SK-N-DZ (cell line): ENCODE data around the gene ANO10.

Experiments
- DNase-seq: peaks from one replicate; pipeline ENCODE4 v3.0.0-alpha.2; 2015; ENCODE audit warnings: low spot score

The ANO10 gene

GRCh38 chr3:43417133-43417532, 204.7 kb downstream of the ANO10 start:
- peak; percentile 27 for DNase-seq

DNA sequence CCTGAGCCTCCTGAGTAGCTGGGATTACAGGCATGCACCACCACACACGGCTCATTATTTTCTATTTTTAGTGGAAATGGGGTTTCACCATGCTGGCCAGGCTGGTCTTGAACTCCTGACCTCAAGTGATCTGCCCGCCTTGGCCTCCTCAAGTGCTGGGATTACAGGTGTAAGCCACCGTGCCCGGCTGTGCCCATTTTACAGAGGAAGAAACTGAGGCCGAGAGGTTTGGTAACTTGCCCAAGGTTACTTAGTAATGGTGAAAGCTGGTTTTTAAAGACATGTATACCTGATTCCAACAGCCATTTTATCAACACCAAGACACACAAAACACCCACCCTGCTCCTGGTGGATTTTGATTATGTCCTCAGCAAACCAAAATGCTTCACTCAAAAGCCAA, 206.7 kb downstream of the ANO10 start:
- DNase-seq: no peak

DNA sequence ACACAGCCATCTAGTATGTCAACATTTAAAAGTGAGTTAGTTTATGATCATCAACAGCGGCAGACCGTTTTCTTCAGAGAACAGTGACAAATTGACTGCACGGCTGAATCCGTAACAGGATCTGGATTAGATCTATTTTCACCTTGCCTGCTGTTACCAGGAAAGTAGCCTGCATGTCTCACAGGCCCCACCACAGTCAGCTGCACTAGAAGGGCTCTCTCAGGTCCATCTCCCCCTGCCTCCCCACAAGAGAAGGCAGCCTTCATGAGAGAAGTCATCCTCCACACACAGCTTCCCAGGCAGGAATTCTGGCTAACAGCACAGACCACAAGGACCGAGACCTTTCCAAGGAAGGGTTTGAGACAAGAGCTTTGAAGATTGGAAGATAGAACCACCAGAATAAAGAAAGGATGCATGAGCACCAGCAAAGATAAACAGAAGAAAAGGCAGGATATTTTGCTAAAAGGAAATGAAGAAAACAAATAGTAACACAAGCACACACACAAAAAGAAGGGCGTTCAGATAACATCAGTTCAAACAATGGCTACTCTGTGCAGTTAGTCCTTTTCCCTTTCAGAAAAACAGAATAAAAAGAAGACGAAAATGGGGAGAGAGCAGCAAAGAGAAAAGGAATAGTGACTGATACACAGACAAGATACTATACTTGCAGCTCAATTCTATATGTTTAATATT, 208.0 kb downstream of the ANO10 start:
- peak; percentile 75 for DNase-seq

GRCh38 chr3:43411429-43411828, 210.4 kb downstream of the ANO10 start:
- no peak for DNase-seq

DNA sequence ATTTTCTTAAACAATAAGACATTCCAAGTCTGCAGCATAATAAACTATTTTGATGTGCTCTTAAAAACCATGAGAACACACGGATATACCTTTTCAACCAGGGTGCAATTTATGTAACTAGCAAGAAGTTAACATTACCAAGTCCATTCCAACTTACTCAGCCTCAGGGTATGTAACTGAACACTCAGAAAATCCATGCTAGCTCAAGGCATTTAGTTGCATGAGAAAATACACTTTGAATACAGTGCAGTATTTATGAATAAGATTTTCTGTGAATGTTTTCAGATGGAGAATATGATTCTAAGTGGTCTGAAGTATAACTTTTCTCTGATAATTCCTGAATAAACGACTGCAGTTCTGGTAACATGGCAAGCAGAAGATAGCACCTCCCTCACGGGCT, 211.2 kb downstream of the ANO10 start:
- no peak for DNase-seq

GRCh38 chr3:43409506-43409905, 212.3 kb downstream of the ANO10 start:
- no peak for DNase-seq

DNA sequence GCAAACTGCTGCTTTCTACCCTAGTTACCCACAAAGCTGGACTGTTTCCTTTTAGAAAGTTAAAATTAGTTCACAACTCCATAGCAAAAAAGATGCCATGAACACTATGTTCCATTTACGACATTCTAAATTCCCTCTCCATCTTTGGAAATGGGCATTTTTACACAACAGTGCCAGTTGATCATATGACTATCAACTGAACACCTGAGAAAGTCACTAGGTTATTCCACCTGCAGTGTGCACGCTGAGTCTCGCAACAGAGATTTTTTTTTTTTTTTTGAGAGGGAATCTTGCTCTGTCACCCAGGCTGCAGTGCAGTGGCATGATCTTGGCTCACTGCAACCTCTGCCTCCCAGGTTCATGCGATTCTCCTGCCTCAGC, 215.2 kb downstream of the ANO10 start:
- no peak for DNase-seq

DNA sequence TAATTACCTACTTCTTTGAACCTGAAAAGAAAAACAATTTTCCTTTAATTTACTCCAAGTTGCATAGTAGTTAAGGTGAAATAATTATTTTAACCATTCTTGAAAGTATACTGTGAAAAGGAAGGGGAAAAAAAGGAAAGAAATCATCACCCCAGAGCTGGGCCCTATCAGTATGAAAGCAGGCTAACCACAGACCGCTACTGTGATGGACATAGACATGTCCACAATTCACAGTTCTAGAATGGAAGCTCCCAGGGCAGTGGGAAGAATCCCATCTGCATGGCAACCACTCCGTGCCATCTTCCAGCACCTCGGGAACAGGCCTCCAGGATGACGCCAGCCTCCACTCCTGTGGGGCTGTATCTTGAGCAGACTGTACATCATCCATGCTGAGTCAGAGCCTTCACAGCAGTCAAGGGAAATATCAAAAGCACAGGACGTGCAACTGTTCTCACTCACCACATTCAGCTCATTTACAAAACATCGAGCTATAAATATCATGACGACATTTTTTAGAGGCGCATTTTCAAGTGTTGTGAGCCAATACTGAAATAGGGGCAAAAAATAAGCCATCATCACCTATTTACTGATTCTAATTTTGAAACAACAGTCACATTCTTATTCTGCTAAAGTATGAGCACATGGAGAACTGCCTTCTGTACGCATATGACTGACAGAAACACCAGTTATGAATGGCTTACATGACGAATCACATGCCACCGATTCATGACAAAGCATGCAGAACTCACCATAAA, 215.7 kb downstream of the ANO10 start:
- no peak for DNase-seq

GRCh38 chr3:43400781-43401730, 220.8 kb downstream of the ANO10 start:
- no peak for DNase-seq

GRCh38 chr3:43400167-43400566, 221.6 kb downstream of the ANO10 start:
- no peak for DNase-seq

- no peak for DNase-seq
These were observed 222.8 kb downstream of the ANO10 start for GRCh38 chr3:43399034-43399433.

GRCh38 chr3:43394041-43394554, 227.7 kb downstream of the ANO10 start:
- DNase-seq: no peak

DNA sequence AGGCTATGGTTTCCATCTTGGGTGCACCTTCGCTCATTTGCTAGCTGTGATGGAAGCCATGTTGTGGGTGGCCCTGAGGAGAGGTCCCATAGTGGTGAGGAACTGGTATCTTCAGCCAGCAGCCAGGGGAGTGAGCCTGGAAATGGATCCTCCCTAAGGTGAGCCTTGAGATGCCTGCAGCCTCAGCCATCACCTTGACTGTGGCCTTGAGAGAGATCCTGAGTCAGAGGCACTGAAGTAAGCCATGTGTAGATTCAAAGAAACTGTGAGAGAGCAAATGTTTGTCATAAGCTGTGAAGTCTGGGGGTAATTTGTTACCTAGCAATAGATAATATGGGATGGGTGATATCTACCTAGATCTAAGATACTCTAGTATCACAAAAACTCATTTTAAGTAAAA, 230.2 kb downstream of the ANO10 start:
- DNase-seq: no peak

- no peak for DNase-seq
These were observed 231.6 kb downstream of the ANO10 start for GRCh38 chr3:43390255-43390588.

- DNase-seq: no peak
These were observed 232.2 kb downstream of the ANO10 start for GRCh38 chr3:43389388-43390254.

DNA sequence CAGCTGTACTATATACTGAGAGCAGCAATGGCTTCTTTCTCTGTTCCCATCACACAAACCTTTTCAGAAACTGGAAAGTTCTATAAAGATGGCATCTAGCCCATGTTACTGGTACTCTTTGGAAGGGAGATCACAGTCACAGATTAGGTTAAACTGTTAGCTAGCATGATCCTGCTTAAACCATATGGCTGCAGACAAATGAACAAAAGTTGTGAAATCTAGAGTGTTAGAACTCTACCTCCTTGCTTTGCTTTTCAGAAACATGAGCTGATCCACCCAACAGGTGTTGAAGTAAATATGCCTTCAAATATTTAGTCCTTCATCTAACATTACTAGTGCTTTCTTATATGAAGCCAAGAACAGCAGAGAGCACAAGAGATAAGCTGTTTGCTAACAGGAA, 232.9 kb downstream of the ANO10 start:
- DNase-seq: no peak

DNA sequence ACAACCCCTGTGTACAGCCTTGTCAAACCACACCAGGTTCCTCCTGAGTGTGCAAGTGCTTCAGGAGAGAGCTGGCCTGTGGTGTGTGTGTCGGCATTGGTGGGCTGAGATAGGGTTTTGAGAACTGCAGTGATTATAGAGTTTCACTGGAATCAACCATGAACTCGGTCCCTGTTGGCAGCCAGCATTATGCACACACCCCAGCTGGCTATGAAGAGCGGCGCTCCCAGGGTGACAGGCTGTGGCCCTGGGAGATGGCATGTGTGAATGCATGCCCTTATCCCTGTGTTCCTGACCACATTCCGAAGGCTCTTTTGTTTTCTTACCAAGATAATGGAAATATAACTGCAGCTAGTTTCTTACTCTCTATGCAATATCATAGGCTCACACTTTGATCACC, 233.6 kb downstream of the ANO10 start:
- no peak for DNase-seq

DNA sequence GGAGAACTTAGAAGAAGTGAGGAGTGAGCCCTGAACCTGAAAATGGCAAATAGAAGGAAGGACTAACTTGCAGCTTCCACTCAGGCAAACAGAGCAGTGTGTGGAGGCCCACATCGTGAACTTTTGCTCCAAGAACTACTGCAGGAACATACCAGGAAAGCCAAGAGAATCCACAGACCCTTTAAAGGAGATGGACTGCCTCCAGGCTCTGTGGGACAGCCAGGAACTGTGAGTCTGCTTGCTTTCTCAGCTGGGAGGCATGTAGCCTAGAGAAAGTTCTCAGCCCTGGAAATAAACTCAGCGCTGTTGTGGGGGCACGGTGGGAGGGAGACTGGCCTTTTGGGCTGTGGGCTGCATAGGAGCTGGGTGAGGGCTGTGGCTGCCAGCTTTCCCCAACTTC, 242.5 kb downstream of the ANO10 start:
- DNase-seq: no peak

- peak; percentile 19 for DNase-seq
These were observed 243.5 kb downstream of the ANO10 start for GRCh38 chr3:43378066-43378935.

DNA sequence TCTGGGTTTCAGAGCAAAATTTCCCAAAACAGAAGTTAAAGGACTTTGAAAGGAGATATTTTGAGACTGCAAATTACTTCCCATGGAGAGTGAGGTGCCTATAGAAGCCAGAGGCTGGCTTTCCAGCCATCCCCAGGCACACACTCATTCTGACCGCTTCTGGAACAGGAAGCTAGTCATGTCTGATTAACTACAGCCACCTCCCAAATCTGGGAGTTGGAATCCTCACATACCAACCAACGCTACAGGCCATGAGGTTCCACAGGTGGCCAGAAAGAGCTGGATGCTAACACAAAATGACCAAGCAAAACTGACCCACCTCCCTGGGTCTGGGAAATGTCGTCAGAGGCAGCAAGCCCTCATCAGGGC, 248.3 kb downstream of the ANO10 start:
- no peak for DNase-seq
